Mesothelial cell of epicardium (in vitro differentiated cells): ENCODE results near the gene CLDN19. TPM values are rescaled to one million over a fixed set of nuclear protein-coding genes. Genes with fewer than 3 reads are reported as not detected.

Source experiments
- DNase-seq, 2 experiments: peaks; one replicate each; pipeline ENCODE4 v3.0.0; 2021; ENCODE audit warnings: low spot score in 2 of 2; ENCODE audit not compliant: unreplicated experiment in 2 of 2
- H3K27ac Mint-ChIP-seq: 2 replicates; pipeline ENCODE4 v1.8.0; 2021; ENCODE audit warnings: mixed read lengths
- H3K27me3 Mint-ChIP-seq: 2 replicates; pipeline ENCODE4 v1.8.0; 2021; ENCODE audit warnings: low read depth, mixed read lengths
- H3K36me3 Mint-ChIP-seq: 2 replicates; pipeline ENCODE4 v1.8.0; 2021; ENCODE audit warnings: mixed read lengths
- H3K4me1 Mint-ChIP-seq: 2 replicates; pipeline ENCODE4 v1.8.0; 2021; ENCODE audit warnings: mixed read lengths
- H3K4me3 Mint-ChIP-seq: 2 replicates; pipeline ENCODE4 v1.8.0; 2021; ENCODE audit warnings: mild to moderate bottlenecking, moderate library complexity, mixed read lengths
- H3K9me3 Mint-ChIP-seq: 2 replicates; pipeline ENCODE4 v1.8.0; 2021; ENCODE audit warnings: mixed read lengths
- CTCF ChIP-seq: fragments of 200-600 bp; sonication (generic); IDR thresholded peaks from one replicate; pipeline ENCODE4 v1.5.0; 2021; ENCODE audit warnings: antibody characterized with exemption; ENCODE audit not compliant: unreplicated experiment
- total RNA-seq: library from RNA; stranded (reverse); gene quantifications from 3 replicates; pipeline ENCODE4 v1.2.1, GENCODE V29; 2021

CLDN19 gene
- total RNA-seq, 1 donor from 2014 or later, result 1.6 TPM

- H3K4me1 Mint-ChIP-seq, result no peaks in the 10 kb centered on the region
- no peak overlapping the region for H3K27ac Mint-ChIP-seq
- peaks cover 75% of the 10 kb centered on the region for H3K36me3 Mint-ChIP-seq
Measured at GRCh38 chr1:42703888-42704464, 36.1 kb downstream of the CLDN19 start.

GRCh38 chr1:42700006-42700405 lies 40.0 kb downstream of the CLDN19 start:
- peaks cover 74% of the 10 kb centered on the region for H3K36me3 Mint-ChIP-seq
- TF ChIP-seq CTCF, result no peak
- H3K4me1 Mint-ChIP-seq, result peaks cover 3% of the 10 kb centered on the region
- no peak overlapping the region for H3K4me3 Mint-ChIP-seq
- no peak for DNase-seq
- no peak overlapping the region for H3K27ac Mint-ChIP-seq
- H3K27me3 Mint-ChIP-seq, result no peaks in the 10 kb centered on the region
- no peaks in the 10 kb centered on the region for H3K9me3 Mint-ChIP-seq

More at GRCh38 chr1:42703888-42704464, 36.1 kb downstream of the CLDN19 start:
- Mint-ChIP-seq H3K27me3 (no peaks in the 10 kb centered on the region), H3K4me3 (no peak overlapping the region), H3K9me3 (peaks cover 9% of the 10 kb centered on the region)
- DNase-seq, result no peak
- TF ChIP-seq CTCF, result no peak

GRCh38 chr1:42698081-42698813 lies 41.8 kb downstream of the CLDN19 start:
- Mint-ChIP-seq H3K4me1 (peaks cover 8% of the 10 kb centered on the region), H3K9me3 (no peaks in the 10 kb centered on the region), H3K36me3 (peaks cover 65% of the 10 kb centered on the region), H3K27ac (no peak overlapping the region), H3K27me3 (no peaks in the 10 kb centered on the region), H3K4me3 (no peak overlapping the region)
- no peak for DNase-seq
- no peak for TF ChIP-seq CTCF

GRCh38 chr1:42692911-42693310 lies 47.1 kb downstream of the CLDN19 start:
- Mint-ChIP-seq H3K27ac (peak overlapping the region; percentile 52), H3K36me3 (peaks cover 26% of the 10 kb centered on the region), H3K27me3 (no peaks in the 10 kb centered on the region), H3K9me3 (no peaks in the 10 kb centered on the region), H3K4me1 (peaks cover 34% of the 10 kb centered on the region), H3K4me3 (no peak overlapping the region)
- no peak for DNase-seq
- TF ChIP-seq CTCF, result no peak

GRCh38 chr1:42692461-42692860 lies 47.6 kb downstream of the CLDN19 start:
- H3K4me3 Mint-ChIP-seq, result no peak overlapping the region
- no peak for DNase-seq
- H3K4me1 Mint-ChIP-seq, result peaks cover 38% of the 10 kb centered on the region
- H3K27ac Mint-ChIP-seq, result peak overlapping the region; percentile 52
- TF ChIP-seq CTCF, result no peak
- peaks cover 23% of the 10 kb centered on the region for H3K36me3 Mint-ChIP-seq
- H3K9me3 Mint-ChIP-seq, result no peaks in the 10 kb centered on the region
- H3K27me3 Mint-ChIP-seq, result no peaks in the 10 kb centered on the region
